Esophagus muscularis mucosa (tissue), 4 donors: ENCODE data around the gene OR2F1. TPM values are rescaled to one million over a fixed set of nuclear protein-coding genes. Genes with fewer than 3 reads are reported as not detected.

Experiments used
- DNase-seq: peaks from one replicate; pipeline ENCODE4 v3.0.0-alpha.2; 2017; ENCODE audit errors: extremely low spot score
- H3K27ac ChIP-seq, 4 donors: fragments of 200-600 bp; sonication (generic); replicated peaks in 1 of 4; 1 replicate in 3 of 4; 2 replicates in 1 of 4; pipeline ENCODE4 v1.5.1; 2016 to 2019; ENCODE audit warnings: mild to moderate bottlenecking in 1 of 4
- H3K27me3 ChIP-seq, 4 donors: fragments of 200-600 bp; sonication (generic); one replicate each; pipeline versions ENCODE4 v1.5.1 to v1.6.0; 2016 to 2019
- H3K36me3 ChIP-seq, 4 donors: fragments of 200-600 bp; sonication (generic); one replicate each; pipeline ENCODE4 v1.5.1; 2016 to 2019
- H3K4me1 ChIP-seq, 4 donors: fragments of 200-600 bp; sonication (generic); one replicate each; pipeline ENCODE4 v1.5.1; 2016 to 2019
- H3K4me3 ChIP-seq, 4 donors: fragments of 200-600 bp; sonication (generic); 1 replicate in 2 of 4; 2 replicates in 2 of 4; pipeline ENCODE4 v1.5.1; 2016 to 2019; ENCODE audit warnings: mild to moderate bottlenecking in 4 of 4, moderate library complexity in 1 of 4
- H3K9me3 ChIP-seq, 4 donors: fragments of 200-600 bp; sonication (generic); 1 replicate in 3 of 4; 2 replicates in 1 of 4; pipeline ENCODE4 v1.5.1; 2016 to 2019
- CTCF ChIP-seq, 3 experiments: fragments of 200-600 bp in 2 of 3; fragments of 450-650 bp in 1 of 3; sonication (generic) in 2 of 3; IDR thresholded peaks; one replicate each; pipeline ENCODE4 v1.5.1; 2017 to 2019; ENCODE audit warnings: antibody characterized with exemption in 3 of 3, mild to moderate bottlenecking in 2 of 3, moderate library complexity in 1 of 3
- EP300 ChIP-seq: sonication (generic); formaldehyde crosslinking; IDR thresholded peaks from one replicate; pipeline ENCODE4 v1.6.1; 2017; ENCODE audit warnings: antibody characterized with exemption
- POLR2A ChIP-seq: fragments of 450-650 bp; IDR thresholded peaks from one replicate; pipeline ENCODE4 v1.6.1; 2017; ENCODE audit warnings: antibody characterized with exemption, moderate library complexity, mild to moderate bottlenecking, low read depth
- POLR2AphosphoS5 ChIP-seq, 2 donors: sonication (generic); formaldehyde crosslinking; IDR thresholded peaks; one replicate each; pipeline ENCODE4 v1.6.1; 2017; ENCODE audit warnings: antibody characterized with exemption in 2 of 2
- WGBS: methylation state at CpG from one replicate; pipeline ENCODE4 v1.1.5; 2018; 5-methylcytosine and 5-hydroxymethylcytosine counted together
- intact Hi-C: fragments of 100-400 bp; cut with DNase I; formaldehyde crosslinking; loops from one replicate; pipeline ENCODE4 v1.15.1; 2023
- total RNA-seq, 4 donors: library from RNA; depleted of rRNA; stranded (reverse); fragments of >200 nt; gene quantifications; one replicate each; pipeline versions ENCODE4 v1.1.0 to v1.2.1, GENCODE V29; 2016

The OR2F1 gene
- total RNA-seq, 4 donors from 2014 or later: not detected

DNA sequence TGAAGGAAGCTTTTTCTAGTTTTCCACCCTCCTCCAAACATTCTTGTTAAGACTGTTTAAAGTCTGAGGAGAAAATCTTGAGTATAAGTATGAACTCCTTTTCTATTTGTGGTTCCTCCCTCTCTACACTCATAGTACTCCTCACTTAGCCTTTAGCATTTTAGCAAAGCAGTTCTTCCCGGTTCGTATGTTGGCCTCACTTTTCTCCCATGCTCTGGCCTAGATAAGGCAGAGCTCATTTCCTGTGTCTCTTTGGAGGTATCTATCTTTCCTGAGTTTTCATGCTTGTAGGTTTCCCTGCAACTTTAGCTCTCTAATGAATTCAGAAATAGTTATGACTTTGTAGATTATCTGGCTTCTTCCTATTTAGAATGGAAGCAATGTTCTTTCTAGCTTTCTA is 5.9 kb upstream of the OR2F1 start:
- Histone ChIP-seq H3K27ac (no peak overlapping the region), H3K4me1 (peaks cover 0 to 11% (median 9%) of the 10 kb centered on the region in 4 donors), H3K36me3 (no peaks in the 10 kb centered on the region), H3K4me3 (no peak overlapping the region), H3K9me3 (no peaks in the 10 kb centered on the region), H3K27me3 (no peaks in the 10 kb centered on the region)
- intact Hi-C loops: no loop called here
- TF ChIP-seq EP300 (no peak), POLR2AphosphoS5 (IDR thresholded peaks at IDR 0.05) (no peak), POLR2A (no peak), CTCF (IDR thresholded peaks at IDR 0.05) (no peak)
- DNase-seq: no peak
- 53% methylated on average over 2 of the region's 2 CpGs for WGBS

- peaks cover 0 to 15% (median 13%) of the 10 kb centered on the region in 4 donors for H3K4me1 ChIP-seq
- H3K27me3 ChIP-seq: no peaks in the 10 kb centered on the region
- no peak for DNase-seq
- no peaks in the 10 kb centered on the region for H3K9me3 ChIP-seq
- TF ChIP-seq POLR2A: no peak
- TF ChIP-seq CTCF (IDR thresholded peaks at IDR 0.05): no peak
- no peak for TF ChIP-seq POLR2AphosphoS5 (IDR thresholded peaks at IDR 0.05)
- TF ChIP-seq EP300: no peak
- intact Hi-C loops: no loop called here
- H3K27ac ChIP-seq: no peak overlapping the region
- 37% methylated on average over 3 of the region's 3 CpGs for WGBS
- no peaks in the 10 kb centered on the region for H3K36me3 ChIP-seq
- no peak overlapping the region for H3K4me3 ChIP-seq
These were observed 1.2 kb upstream of the OR2F1 start for GRCh38 chr7:143953421-143953820.

- H3K4me3 ChIP-seq: no peak overlapping the region
- H3K27ac ChIP-seq: no peak overlapping the region
- peaks cover 0 to 15% (median 13%) of the 10 kb centered on the region in 4 donors for H3K4me1 ChIP-seq
- no peaks in the 10 kb centered on the region for H3K9me3 ChIP-seq
- DNase-seq: no peak
- no peaks in the 10 kb centered on the region for H3K27me3 ChIP-seq
- no peaks in the 10 kb centered on the region for H3K36me3 ChIP-seq
- TF ChIP-seq EP300 (no peak), POLR2AphosphoS5 (IDR thresholded peaks at IDR 0.05) (no peak), CTCF (IDR thresholded peaks at IDR 0.05) (no peak), POLR2A (no peak)
- intact Hi-C loops: no loop called here
- WGBS: 73% methylated on average over 2 of the region's 2 CpGs
These were observed 509 bp upstream of the OR2F1 start for GRCh38 chr7:143954135-143954534.

DNA sequence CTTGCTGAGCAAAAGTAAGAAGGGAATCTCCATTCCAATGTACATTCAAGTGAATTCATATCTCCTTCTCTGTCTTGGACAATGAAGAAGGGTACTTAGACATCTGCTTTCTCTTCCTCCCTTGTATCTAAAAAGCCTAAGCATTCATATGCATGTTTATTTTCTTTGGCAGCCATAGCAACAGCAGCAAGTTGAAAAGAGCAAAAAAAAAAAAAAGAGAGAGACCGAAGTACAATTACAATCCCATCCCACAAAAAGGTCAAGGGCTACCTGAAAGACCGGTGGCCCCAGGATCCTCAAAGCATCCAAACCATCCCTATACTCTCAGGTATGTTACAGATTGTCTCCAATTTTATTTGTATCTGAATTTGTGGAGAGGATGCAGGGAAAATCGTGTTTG is 4.1 kb downstream of the OR2F1 start:
- Histone ChIP-seq H3K4me3 (no peak overlapping the region), H3K27me3 (no peaks in the 10 kb centered on the region), H3K9me3 (no peaks in the 10 kb centered on the region), H3K4me1 (peaks cover 0 to 4% (median 3%) of the 10 kb centered on the region in 4 donors), H3K36me3 (no peaks in the 10 kb centered on the region), H3K27ac (no peak overlapping the region)
- DNase-seq: no peak
- intact Hi-C loops: no loop called here
- TF ChIP-seq EP300: no peak
- TF ChIP-seq POLR2A: no peak
- TF ChIP-seq CTCF (IDR thresholded peaks at IDR 0.05): no peak
- no peak for TF ChIP-seq POLR2AphosphoS5 (IDR thresholded peaks at IDR 0.05)
- WGBS: 47% methylated on average over 3 of the region's 3 CpGs

GRCh38 chr7:143960813-143961610 is 6.4 kb downstream of the OR2F1 start:
- 81% methylated on average over 5 of the region's 5 CpGs for WGBS

More at GRCh38 chr7:143960813-143961610, 6.4 kb downstream of the OR2F1 start:
- Histone ChIP-seq H3K27me3 (no peaks in the 10 kb centered on the region), H3K27ac (no peak overlapping the region), H3K4me1 (no peaks in the 10 kb centered on the region), H3K4me3 (no peak overlapping the region), H3K9me3 (no peaks in the 10 kb centered on the region), H3K36me3 (no peaks in the 10 kb centered on the region)
- intact Hi-C loops: no loop called here
- no peak for DNase-seq
- TF ChIP-seq POLR2AphosphoS5 (IDR thresholded peaks at IDR 0.05) (no peak), EP300 (no peak), CTCF (IDR thresholded peaks at IDR 0.05) (no peak), POLR2A (no peak)
